Activated naive CD4-positive, alpha-beta T cell treated with anti-CD3 and anti-CD28 coated beads, Interleukin-2, amount 10 ng/mL, durations not matched to agents 5 hours and 36 hours (primary cell): ENCODE measurements around the gene ZNF800. TPM values are rescaled to one million over a fixed set of nuclear protein-coding genes. Genes with fewer than 3 reads are reported as not detected.

ENCODE experiments used
- total RNA-seq, 2 experiments: library from RNA; stranded (reverse); gene quantifications; one replicate each; pipeline ENCODE4 v1.2.3, GENCODE V29; 2021

Gene ZNF800
- 10 to 100 TPM; 40.2 to 44.1 TPM for total RNA-seq

GRCh38 chr7:127392566-127393367 lies at the start of gene ZNF800:
ZNF800 (minus strand) TSS chr7:127392708; CDS start chr7:127391557, 1,151 bp downstream.

Other genes with a start within 250 kb of the ZNF800 start
- not detected for gene GRM8, start 139.8 kb downstream of the ZNF800 start, total RNA-seq
- gene GCC1, start 192.9 kb upstream of the ZNF800 start, total RNA-seq = 10 to 100 TPM; 17.8 to 18.1 TPM
- gene ARF5, start 195.7 kb upstream of the ZNF800 start, total RNA-seq = 100 to 1,000 TPM; 137 to 141 TPM
- 1 to 10 TPM; 1.1 to 2.4 TPM for gene FSCN3, start 201.0 kb upstream of the ZNF800 start, total RNA-seq
- gene PAX4, start 225.4 kb upstream of the ZNF800 start, total RNA-seq = not detected